Activated naive CD8-positive, alpha-beta T cell (primary cell): ENCODE data around the gene EIF2B4.
"Not testable (repeated sequence)": the region's sequence is repeated elsewhere in the genome, so short reads cannot be mapped to it uniquely, and the experiment has no call there.

ENCODE experiments used
- H3K27ac Mint-ChIP-seq: one replicate; pipeline ENCODE4 v1.8.0; 2021; ENCODE audit warnings: mixed read lengths
- H3K27me3 Mint-ChIP-seq: one replicate; pipeline ENCODE4 v1.8.0; 2021; ENCODE audit warnings: mixed read lengths
- H3K36me3 Mint-ChIP-seq: one replicate; pipeline ENCODE4 v1.8.0; 2021; ENCODE audit warnings: mixed read lengths
- H3K4me1 Mint-ChIP-seq: one replicate; pipeline ENCODE4 v1.8.0; 2021; ENCODE audit warnings: low read depth, mixed read lengths
- H3K4me3 Mint-ChIP-seq: one replicate; pipeline ENCODE4 v1.8.0; 2021; ENCODE audit warnings: mild to moderate bottlenecking, mixed read lengths
- H3K9me3 Mint-ChIP-seq: one replicate; pipeline ENCODE4 v1.8.0; 2021; ENCODE audit warnings: low read depth, mixed read lengths

EIF2B4 gene

GRCh38 chr2:27323596-27324285 is 46.4 kb downstream of the EIF2B4 start:
- Mint-ChIP-seq H3K36me3 (peaks cover 8% of the 10 kb centered on the region), H3K4me3 (peak overlapping the region; percentile 99), H3K27ac (peak overlapping the region; percentile 99), H3K27me3 (no peaks in the 10 kb centered on the region), H3K9me3 (no peaks in the 10 kb centered on the region), H3K4me1 (peaks cover 26% of the 10 kb centered on the region)

- H3K4me3 Mint-ChIP-seq = peak within 1 kb of the TSS; percentile 99
- H3K9me3 Mint-ChIP-seq = no peaks in the 10 kb centered on the region
- no peaks in the 10 kb centered on the region for H3K27me3 Mint-ChIP-seq
- peak within 1 kb of the TSS; percentile 99 for H3K27ac Mint-ChIP-seq
- peaks cover 26% of the 10 kb centered on the region for H3K4me1 Mint-ChIP-seq
- H3K36me3 Mint-ChIP-seq = peaks cover 4% of the 10 kb centered on the region
These were observed 47.2 kb downstream of the EIF2B4 start, which contains the start of gene MPV17 for GRCh38 chr2:27322766-27323595. MPV17 (minus strand) TSS chr2:27323097; CDS start chr2:27322517, 580 bp downstream.

DNA sequence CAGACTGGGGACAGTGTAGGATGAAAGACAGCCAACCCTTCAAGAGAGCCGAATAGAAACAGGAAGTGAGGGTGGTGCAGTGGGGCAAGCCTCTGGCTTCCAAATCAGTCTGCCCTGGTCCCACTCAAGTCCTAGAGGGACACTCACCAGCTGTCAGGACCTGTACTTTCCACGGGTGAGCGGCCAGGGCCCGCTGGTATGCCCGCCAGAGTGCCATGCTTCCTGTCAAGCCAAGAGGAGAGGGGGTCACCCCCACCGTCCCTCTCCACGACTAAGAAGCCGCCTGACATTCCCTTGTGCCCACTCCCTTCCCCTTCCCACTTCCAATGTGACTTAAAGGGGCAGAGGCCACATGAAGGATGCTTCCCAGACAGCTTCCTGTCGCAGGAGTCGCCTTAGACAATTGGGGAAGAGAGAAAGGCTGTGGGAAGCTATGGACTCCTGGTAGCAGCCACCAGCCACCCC is 47.8 kb downstream of the EIF2B4 start:
- Mint-ChIP-seq H3K9me3 (no peaks in the 10 kb centered on the region), H3K4me3 (peak overlapping the region; percentile 99), H3K4me1 (peaks cover 26% of the 10 kb centered on the region), H3K27ac (peak overlapping the region; percentile 99), H3K27me3 (no peaks in the 10 kb centered on the region), H3K36me3 (peaks cover 4% of the 10 kb centered on the region)

GRCh38 chr2:27320958-27321543 is 49.1 kb downstream of the EIF2B4 start:
- Mint-ChIP-seq H3K27ac (no peak overlapping the region), H3K4me1 (peaks cover 26% of the 10 kb centered on the region), H3K36me3 (peaks cover 2% of the 10 kb centered on the region), H3K27me3 (no peaks in the 10 kb centered on the region), H3K4me3 (peak overlapping the region; percentile 99), H3K9me3 (no peaks in the 10 kb centered on the region)

GRCh38 chr2:27319839-27320238 is 50.3 kb downstream of the EIF2B4 start:
- H3K27ac Mint-ChIP-seq, H3K4me3 Mint-ChIP-seq: not testable (repeated sequence)

DNA sequence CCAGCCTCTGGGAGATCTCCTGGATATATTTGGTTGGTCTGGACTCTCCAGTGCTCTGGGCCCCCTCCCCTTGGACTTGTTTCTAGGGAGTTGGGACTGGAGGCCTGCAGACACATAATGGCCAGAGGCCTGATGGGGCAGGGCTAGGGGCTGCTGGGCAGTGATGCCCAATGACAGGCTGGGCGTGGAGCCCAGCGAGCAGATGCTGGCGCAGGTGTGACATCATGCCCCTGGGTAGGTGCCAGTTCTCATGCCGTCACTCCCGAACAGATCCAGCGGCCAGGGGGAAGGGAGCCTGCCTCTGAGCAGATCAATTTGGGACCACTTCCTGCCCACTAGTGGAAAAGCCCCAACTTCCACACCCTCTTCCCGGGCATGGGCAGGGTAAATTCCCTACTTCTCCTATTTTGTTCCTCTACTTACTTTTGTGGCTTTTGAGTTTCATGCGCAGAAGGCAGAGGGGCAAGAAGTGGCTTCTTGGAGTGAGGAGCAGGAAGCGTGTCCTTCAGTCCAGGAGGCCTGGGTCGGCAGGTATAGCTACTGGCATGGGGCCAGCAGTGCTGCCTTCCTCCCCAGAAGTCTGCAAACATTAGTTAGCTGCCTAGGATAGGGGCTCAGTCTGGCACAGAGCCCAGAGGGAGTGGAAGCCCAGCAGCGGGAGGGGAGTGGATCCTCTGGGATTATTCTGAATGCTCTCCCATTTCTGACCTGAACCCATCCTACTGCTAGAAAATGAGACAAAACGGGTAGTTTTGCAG is 53.3 kb downstream of the EIF2B4 start:
- Mint-ChIP-seq H3K27ac (no peak overlapping the region), H3K9me3 (no peaks in the 10 kb centered on the region), H3K4me3 (no peak overlapping the region), H3K4me1 (peaks cover 12% of the 10 kb centered on the region), H3K27me3 (no peaks in the 10 kb centered on the region), H3K36me3 (peaks cover 4% of the 10 kb centered on the region)

More at GRCh38 chr2:27319839-27320238, 50.3 kb downstream of the EIF2B4 start:
- not testable (repeated sequence) for H3K36me3 Mint-ChIP-seq, H3K27me3 Mint-ChIP-seq, H3K9me3 Mint-ChIP-seq
- H3K4me1 Mint-ChIP-seq = peaks cover 26% of the 10 kb centered on the region

- H3K27me3 Mint-ChIP-seq = no peaks in the 10 kb centered on the region
- H3K9me3 Mint-ChIP-seq = no peaks in the 10 kb centered on the region
- H3K36me3 Mint-ChIP-seq = peaks cover 6% of the 10 kb centered on the region
- no peaks in the 10 kb centered on the region for H3K4me1 Mint-ChIP-seq
- H3K4me3 Mint-ChIP-seq = no peak overlapping the region
- no peak overlapping the region for H3K27ac Mint-ChIP-seq
These were observed 55.0 kb downstream of the EIF2B4 start for GRCh38 chr2:27315122-27315521.

DNA sequence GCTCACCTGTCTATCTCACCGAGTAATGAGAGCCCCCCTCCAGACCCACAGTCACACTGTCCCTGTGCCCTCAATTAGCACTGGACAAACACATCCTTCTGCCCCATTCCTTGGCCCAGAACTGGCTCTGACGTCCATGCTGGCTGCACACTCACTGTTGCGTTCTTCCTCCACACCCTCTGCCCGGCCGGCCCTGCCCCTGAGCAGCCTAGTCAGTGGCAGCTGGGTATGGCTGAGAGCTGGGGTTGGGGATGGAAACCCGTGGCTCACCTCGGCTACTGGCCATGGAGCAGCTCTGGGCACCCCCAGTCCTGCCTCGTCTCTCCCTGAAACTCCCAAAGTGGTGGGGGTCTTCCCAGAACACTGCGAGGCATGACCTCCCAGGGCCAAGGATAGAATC is 55.4 kb downstream of the EIF2B4 start:
- Mint-ChIP-seq H3K4me3 (no peak overlapping the region), H3K27ac (no peak overlapping the region), H3K9me3 (no peaks in the 10 kb centered on the region), H3K4me1 (no peaks in the 10 kb centered on the region), H3K36me3 (peaks cover 8% of the 10 kb centered on the region), H3K27me3 (no peaks in the 10 kb centered on the region)
